Activated naive CD8-positive, alpha-beta T cell treated with anti-CD3 and anti-CD28 coated beads, Interleukin-2, amount 10 ng/mL, durations not matched to agents 7 days and 5 days (primary cell): Measurements from ENCODE around the gene SAP30L. TPM values are rescaled to one million over a fixed set of nuclear protein-coding genes. Genes with fewer than 3 reads are reported as not detected.
A peak's percentile ranks its signal among the peaks of the same experiment; 100 is the strongest.

Experiments used
- ATAC-seq: fragments of 150-1000 bp; cut with Tn5 transposase; one replicate; pipeline ENCODE4 v1.10.0; 2021; ENCODE audit warnings: low read depth, moderate library complexity
- POLR2A ChIA-PET: fragments of 350-600 bp; sonication (Branson Sonifier 250); formaldehyde crosslinking; loops from one replicate; lab custom pipeline; 2021; ENCODE audit warnings: antibody characterized with exemption; lab: Charles Lee
- DNase-seq: peaks from one replicate; pipeline ENCODE4 v3.0.0; 2021
- H3K27ac Mint-ChIP-seq: one replicate; pipeline ENCODE4 v1.8.0; 2022; ENCODE audit warnings: mild to moderate bottlenecking, mixed read lengths
- H3K27me3 Mint-ChIP-seq: one replicate; pipeline ENCODE4 v1.8.0; 2022; ENCODE audit warnings: mild to moderate bottlenecking, moderate library complexity, mixed read lengths
- H3K36me3 Mint-ChIP-seq: one replicate; pipeline ENCODE4 v1.8.0; 2021; ENCODE audit warnings: mild to moderate bottlenecking, mixed read lengths
- H3K4me1 Mint-ChIP-seq: one replicate; pipeline ENCODE4 v1.8.0; 2021; ENCODE audit warnings: mixed read lengths
- H3K4me3 Mint-ChIP-seq: one replicate; pipeline ENCODE4 v1.8.0; 2022; ENCODE audit warnings: mild to moderate bottlenecking, moderate library complexity, mixed read lengths
- H3K9me3 Mint-ChIP-seq: one replicate; pipeline ENCODE4 v1.8.0; 2021; ENCODE audit warnings: mixed read lengths
- total RNA-seq, 2 experiments: library from RNA; stranded (reverse); gene quantifications; one replicate each; pipeline ENCODE4 v1.2.3, GENCODE V29; 2021

SAP30L gene
- total RNA-seq, 2 experiments from 2014 or later, result 39.4 to 41.3 TPM

- ATAC-seq (no peak), DNase-seq (no peak)
- H3K36me3 Mint-ChIP-seq, result peaks cover 1% of the 10 kb centered on the region
- POLR2A ChIA-PET, result no interaction called here
- peaks cover 31% of the 10 kb centered on the region for H3K4me1 Mint-ChIP-seq
- H3K27ac Mint-ChIP-seq, result peak overlapping the region; percentile 1
- peak overlapping the region; percentile 23 for H3K4me3 Mint-ChIP-seq
- no peaks in the 10 kb centered on the region for H3K9me3 Mint-ChIP-seq
- H3K27me3 Mint-ChIP-seq, result peaks cover 92% of the 10 kb centered on the region
Observed at GRCh38 chr5:154474396-154475334, 28.9 kb downstream of the SAP30L start.

- peaks cover 34% of the 10 kb centered on the region for H3K4me1 Mint-ChIP-seq
- ATAC-seq (no peak), DNase-seq (peak; percentile 46)
- no peak overlapping the region for H3K27ac Mint-ChIP-seq
- H3K4me3 Mint-ChIP-seq, result peak overlapping the region; percentile 39
- H3K36me3 Mint-ChIP-seq, result peaks cover 1% of the 10 kb centered on the region
- peaks cover 91% of the 10 kb centered on the region for H3K27me3 Mint-ChIP-seq
- H3K9me3 Mint-ChIP-seq, result no peaks in the 10 kb centered on the region
- POLR2A ChIA-PET, result no interaction called here
Observed at GRCh38 chr5:154475591-154476353, 30.0 kb downstream of the SAP30L start.

- POLR2A ChIA-PET, result no interaction called here
- ATAC-seq, result no peak
- no peak for DNase-seq
- Mint-ChIP-seq H3K36me3 (peaks cover 1% of the 10 kb centered on the region), H3K27ac (peak overlapping the region; percentile 35), H3K4me1 (peaks cover 28% of the 10 kb centered on the region), H3K4me3 (peak overlapping the region; percentile 31), H3K9me3 (no peaks in the 10 kb centered on the region), H3K27me3 (peaks cover 91% of the 10 kb centered on the region)
Observed at GRCh38 chr5:154476354-154477205, 30.8 kb downstream of the SAP30L start.

- no peak overlapping the region for H3K27ac Mint-ChIP-seq
- peak overlapping the region; percentile 3 for H3K4me3 Mint-ChIP-seq
- POLR2A ChIA-PET, result no interaction called here
- no peaks in the 10 kb centered on the region for H3K9me3 Mint-ChIP-seq
- no peak for ATAC-seq
- peaks cover 1% of the 10 kb centered on the region for H3K36me3 Mint-ChIP-seq
- peaks cover 91% of the 10 kb centered on the region for H3K27me3 Mint-ChIP-seq
- peaks cover 28% of the 10 kb centered on the region for H3K4me1 Mint-ChIP-seq
- DNase-seq, result peak; percentile 50
Observed at GRCh38 chr5:154477382-154478223, 31.8 kb downstream of the SAP30L start.

GRCh38 chr5:154478224-154478565 is 32.4 kb downstream of the SAP30L start, which contains the start of gene HAND1:
Gene HAND1, minus strand, starts transcription at chr5:154478227. Its CDS starts 219 bp downstream, at chr5:154478008.
- no peak for DNase-seq
- peaks cover 91% of the 10 kb centered on the region for H3K27me3 Mint-ChIP-seq
- H3K4me1 Mint-ChIP-seq, result peaks cover 29% of the 10 kb centered on the region
- no peak for ATAC-seq
- POLR2A ChIA-PET, result no interaction called here
- peak within 1 kb of the TSS; percentile 3 for H3K4me3 Mint-ChIP-seq
- H3K36me3 Mint-ChIP-seq, result peaks cover 1% of the 10 kb centered on the region
- H3K27ac Mint-ChIP-seq, result no peak within 1 kb of the TSS
- no peaks in the 10 kb centered on the region for H3K9me3 Mint-ChIP-seq

- H3K9me3 Mint-ChIP-seq, result no peaks in the 10 kb centered on the region
- H3K27me3 Mint-ChIP-seq, result peaks cover 91% of the 10 kb centered on the region
- peaks cover 30% of the 10 kb centered on the region for H3K4me1 Mint-ChIP-seq
- ATAC-seq (no peak), DNase-seq (no peak)
- POLR2A ChIA-PET, result no interaction called here
- no peak overlapping the region for H3K4me3 Mint-ChIP-seq
- no peak overlapping the region for H3K27ac Mint-ChIP-seq
- H3K36me3 Mint-ChIP-seq, result peaks cover 1% of the 10 kb centered on the region
Observed at GRCh38 chr5:154478752-154479159, 33.0 kb downstream of the SAP30L start.

GRCh38 chr5:154479160-154479943 is 33.6 kb downstream of the SAP30L start:
- ATAC-seq (no peak), DNase-seq (peak; percentile 42)
- POLR2A ChIA-PET, result no interaction called here
- no peaks in the 10 kb centered on the region for H3K9me3 Mint-ChIP-seq
- peaks cover 91% of the 10 kb centered on the region for H3K27me3 Mint-ChIP-seq
- peaks cover 25% of the 10 kb centered on the region for H3K4me1 Mint-ChIP-seq
- H3K4me3 Mint-ChIP-seq, result peak overlapping the region; percentile 49
- H3K27ac Mint-ChIP-seq, result peak overlapping the region; percentile 76
- H3K36me3 Mint-ChIP-seq, result peaks cover 1% of the 10 kb centered on the region

GRCh38 chr5:154479944-154480750 is 34.4 kb downstream of the SAP30L start:
- POLR2A ChIA-PET, result no interaction called here
- no peak for DNase-seq
- H3K36me3 Mint-ChIP-seq, result peaks cover 1% of the 10 kb centered on the region
- H3K9me3 Mint-ChIP-seq, result no peaks in the 10 kb centered on the region
- ATAC-seq, result no peak
- no peak overlapping the region for H3K27ac Mint-ChIP-seq
- peaks cover 91% of the 10 kb centered on the region for H3K27me3 Mint-ChIP-seq
- peaks cover 18% of the 10 kb centered on the region for H3K4me1 Mint-ChIP-seq
- H3K4me3 Mint-ChIP-seq, result no peak overlapping the region

GRCh38 chr5:154480847-154481246 is 35.0 kb downstream of the SAP30L start:
- ATAC-seq (no peak), DNase-seq (no peak)
- no peak overlapping the region for H3K4me3 Mint-ChIP-seq
- H3K27me3 Mint-ChIP-seq, result peaks cover 91% of the 10 kb centered on the region
- H3K4me1 Mint-ChIP-seq, result peaks cover 13% of the 10 kb centered on the region
- H3K27ac Mint-ChIP-seq, result no peak overlapping the region
- H3K9me3 Mint-ChIP-seq, result no peaks in the 10 kb centered on the region
- peaks cover 1% of the 10 kb centered on the region for H3K36me3 Mint-ChIP-seq
- POLR2A ChIA-PET, result no interaction called here

- POLR2A ChIA-PET, result no interaction called here
- Mint-ChIP-seq H3K4me1 (peaks cover 12% of the 10 kb centered on the region), H3K9me3 (no peaks in the 10 kb centered on the region), H3K36me3 (peaks cover 1% of the 10 kb centered on the region), H3K27ac (no peak overlapping the region), H3K4me3 (no peak overlapping the region), H3K27me3 (peaks cover 91% of the 10 kb centered on the region)
- ATAC-seq (no peak), DNase-seq (no peak)
Observed at GRCh38 chr5:154481584-154482381, 36.0 kb downstream of the SAP30L start.
